PFSK-1 (cell line): Measurements from ENCODE around the gene SAMD4A.

Source experiments
- POLR2AphosphoS5 ChIP-seq: IDR thresholded peaks from 2 replicates; pipeline ENCODE4 v1.6.1; 2012; ENCODE audit warnings: low read depth, mild to moderate bottlenecking, control low read depth, low read length, moderate library complexity
- TF ChIP-seq, protein P1 (sequence below), 2 experiments: IDR thresholded peaks; 2 replicates each; pipeline versions ENCODE4 v1.6.1 to v1.8.0; 2011 to 2012; ENCODE audit warnings: low read depth in 2 of 2, low read length in 2 of 2, control low read depth in 1 of 2, inconsistent platforms in 1 of 2, mild to moderate bottlenecking in 1 of 2, moderate library complexity in 1 of 2; ENCODE audit not compliant: insufficient read depth in 1 of 2

- TF ChIP-seq POLR2AphosphoS5 = no peak
- TF ChIP-seq, protein P1, sequence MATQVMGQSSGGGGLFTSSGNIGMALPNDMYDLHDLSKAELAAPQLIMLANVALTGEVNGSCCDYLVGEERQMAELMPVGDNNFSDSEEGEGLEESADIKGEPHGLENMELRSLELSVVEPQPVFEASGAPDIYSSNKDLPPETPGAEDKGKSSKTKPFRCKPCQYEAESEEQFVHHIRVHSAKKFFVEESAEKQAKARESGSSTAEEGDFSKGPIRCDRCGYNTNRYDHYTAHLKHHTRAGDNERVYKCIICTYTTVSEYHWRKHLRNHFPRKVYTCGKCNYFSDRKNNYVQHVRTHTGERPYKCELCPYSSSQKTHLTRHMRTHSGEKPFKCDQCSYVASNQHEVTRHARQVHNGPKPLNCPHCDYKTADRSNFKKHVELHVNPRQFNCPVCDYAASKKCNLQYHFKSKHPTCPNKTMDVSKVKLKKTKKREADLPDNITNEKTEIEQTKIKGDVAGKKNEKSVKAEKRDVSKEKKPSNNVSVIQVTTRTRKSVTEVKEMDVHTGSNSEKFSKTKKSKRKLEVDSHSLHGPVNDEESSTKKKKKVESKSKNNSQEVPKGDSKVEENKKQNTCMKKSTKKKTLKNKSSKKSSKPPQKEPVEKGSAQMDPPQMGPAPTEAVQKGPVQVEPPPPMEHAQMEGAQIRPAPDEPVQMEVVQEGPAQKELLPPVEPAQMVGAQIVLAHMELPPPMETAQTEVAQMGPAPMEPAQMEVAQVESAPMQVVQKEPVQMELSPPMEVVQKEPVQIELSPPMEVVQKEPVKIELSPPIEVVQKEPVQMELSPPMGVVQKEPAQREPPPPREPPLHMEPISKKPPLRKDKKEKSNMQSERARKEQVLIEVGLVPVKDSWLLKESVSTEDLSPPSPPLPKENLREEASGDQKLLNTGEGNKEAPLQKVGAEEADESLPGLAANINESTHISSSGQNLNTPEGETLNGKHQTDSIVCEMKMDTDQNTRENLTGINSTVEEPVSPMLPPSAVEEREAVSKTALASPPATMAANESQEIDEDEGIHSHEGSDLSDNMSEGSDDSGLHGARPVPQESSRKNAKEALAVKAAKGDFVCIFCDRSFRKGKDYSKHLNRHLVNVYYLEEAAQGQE (IDR thresholded peaks at IDR 0.05; ENCODE audit: insufficient read depth in 1 of 2, low read depth in 2 of 2, low read length in 2 of 2) = no peak
Observed at GRCh38 chr14:54693761-54694160, 126.8 kb downstream of the SAMD4A start.
